Fibroblast of villous mesenchyme (primary cell): ENCODE measurements around the gene TMX4. TPM values are rescaled to one million over a fixed set of nuclear protein-coding genes. Genes with fewer than 3 reads are reported as not detected.

Experiments
- DNase-seq: peaks from one replicate; pipeline ENCODE4 v3.0.0-alpha.2; 2010; ENCODE audit warnings: low read depth
- H3K4me3 ChIP-seq: 2 replicates; pipeline ENCODE4 v1.5.1; 2011; ENCODE audit warnings: low read depth, mild to moderate bottlenecking, low read length
- total RNA-seq: library from RNA; depleted of rRNA; stranded (reverse); fragments of >200 nt; gene quantifications from 2 replicates; pipeline ENCODE4 v1.2.3, GENCODE V29; 2012
- TF ChIP-seq, protein P1 (sequence below): IDR thresholded peaks from 2 replicates; pipeline ENCODE4 v1.5.1; 2012; ENCODE audit warnings: low read depth, mild to moderate bottlenecking, low read length; ENCODE audit not compliant: insufficient read depth

The TMX4 gene
- total RNA-seq, 1 donor = 32.8 TPM

- no peak for DNase-seq
- H3K4me3 ChIP-seq = no peak overlapping the region
- TF ChIP-seq, protein P1, sequence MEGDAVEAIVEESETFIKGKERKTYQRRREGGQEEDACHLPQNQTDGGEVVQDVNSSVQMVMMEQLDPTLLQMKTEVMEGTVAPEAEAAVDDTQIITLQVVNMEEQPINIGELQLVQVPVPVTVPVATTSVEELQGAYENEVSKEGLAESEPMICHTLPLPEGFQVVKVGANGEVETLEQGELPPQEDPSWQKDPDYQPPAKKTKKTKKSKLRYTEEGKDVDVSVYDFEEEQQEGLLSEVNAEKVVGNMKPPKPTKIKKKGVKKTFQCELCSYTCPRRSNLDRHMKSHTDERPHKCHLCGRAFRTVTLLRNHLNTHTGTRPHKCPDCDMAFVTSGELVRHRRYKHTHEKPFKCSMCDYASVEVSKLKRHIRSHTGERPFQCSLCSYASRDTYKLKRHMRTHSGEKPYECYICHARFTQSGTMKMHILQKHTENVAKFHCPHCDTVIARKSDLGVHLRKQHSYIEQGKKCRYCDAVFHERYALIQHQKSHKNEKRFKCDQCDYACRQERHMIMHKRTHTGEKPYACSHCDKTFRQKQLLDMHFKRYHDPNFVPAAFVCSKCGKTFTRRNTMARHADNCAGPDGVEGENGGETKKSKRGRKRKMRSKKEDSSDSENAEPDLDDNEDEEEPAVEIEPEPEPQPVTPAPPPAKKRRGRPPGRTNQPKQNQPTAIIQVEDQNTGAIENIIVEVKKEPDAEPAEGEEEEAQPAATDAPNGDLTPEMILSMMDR = no peak
These were observed 86.2 kb downstream of the TMX4 start for GRCh38 chr20:7933346-7933745.

DNA sequence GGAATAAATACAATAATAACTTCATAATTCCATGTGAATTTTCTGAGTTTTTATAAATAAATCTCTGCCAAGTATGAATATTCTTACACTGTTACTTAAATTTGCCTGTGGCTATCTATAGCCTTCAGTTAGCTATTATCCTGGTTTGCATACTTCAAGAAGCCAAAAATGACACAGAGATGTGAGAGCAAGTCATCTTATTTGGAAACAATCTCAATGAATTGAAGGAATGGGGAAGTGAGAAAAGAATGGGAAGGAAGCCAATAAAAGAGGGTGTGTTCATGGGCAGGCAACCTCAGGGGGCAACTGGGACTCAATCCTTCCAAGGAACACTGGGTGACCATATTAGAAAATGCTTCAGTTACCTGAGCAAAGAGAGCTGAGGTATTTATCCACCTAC, 89.2 kb downstream of the TMX4 start:
- TF ChIP-seq, protein P1 = no peak
- no peak for DNase-seq
- H3K4me3 ChIP-seq = no peak overlapping the region

Other genes starting within 250 kb of the TMX4 start
- gene HAO1, start 79.3 kb downstream of the TMX4 start, total RNA-seq = not detected in 2 replicates
- gene PLCB1, start 112.5 kb upstream of the TMX4 start, total RNA-seq = 19.0 and 35.4 TPM in 2 replicates